ENCODE results near the gene MYCL. TPM values are rescaled to one million over a fixed set of nuclear protein-coding genes. Genes with fewer than 3 reads are reported as not detected.

Gene MYCL, protein sequence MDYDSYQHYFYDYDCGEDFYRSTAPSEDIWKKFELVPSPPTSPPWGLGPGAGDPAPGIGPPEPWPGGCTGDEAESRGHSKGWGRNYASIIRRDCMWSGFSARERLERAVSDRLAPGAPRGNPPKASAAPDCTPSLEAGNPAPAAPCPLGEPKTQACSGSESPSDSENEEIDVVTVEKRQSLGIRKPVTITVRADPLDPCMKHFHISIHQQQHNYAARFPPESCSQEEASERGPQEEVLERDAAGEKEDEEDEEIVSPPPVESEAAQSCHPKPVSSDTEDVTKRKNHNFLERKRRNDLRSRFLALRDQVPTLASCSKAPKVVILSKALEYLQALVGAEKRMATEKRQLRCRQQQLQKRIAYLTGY
- total RNA-seq (2021) (31.0 to 32.6 TPM (median 32.2 TPM) in 3 replicates), Bru-seq, nascent RNA (percentile 84 among the genes with signal in this experiment)
- long read RNA-seq, experiment 1, transcript MYCL-203 (3 exons, 3,256 nt): minor isoform, 62 of 159 reads
- long read RNA-seq, experiment 1, transcript MYCL-202 (2 exons, 1,688 nt): major isoform, 65 of 159 reads
- long read RNA-seq, experiment 1, transcript MYCL-201 (2 exons, 1,944 nt): minor isoform, 20 of 159 reads
- long read RNA-seq, experiment 1, partial matches to known transcripts: 1 of 159 reads
- long read RNA-seq, experiment 1, other reads (novel, unspliced or antisense): 11 of 159 reads
- long read RNA-seq, experiment 2, transcript MYCL-203 (3 exons, 3,256 nt): major isoform, 13 of 46 reads
- long read RNA-seq, experiment 2, transcript MYCL-202 (2 exons, 1,688 nt): major isoform, 13 of 46 reads
- long read RNA-seq, experiment 2, partial matches to known transcripts: 4 of 46 reads
- long read RNA-seq, experiment 2, other reads (novel, unspliced or antisense): 12 of 46 reads
- long read RNA-seq, experiment 3: 0 reads

DNA sequence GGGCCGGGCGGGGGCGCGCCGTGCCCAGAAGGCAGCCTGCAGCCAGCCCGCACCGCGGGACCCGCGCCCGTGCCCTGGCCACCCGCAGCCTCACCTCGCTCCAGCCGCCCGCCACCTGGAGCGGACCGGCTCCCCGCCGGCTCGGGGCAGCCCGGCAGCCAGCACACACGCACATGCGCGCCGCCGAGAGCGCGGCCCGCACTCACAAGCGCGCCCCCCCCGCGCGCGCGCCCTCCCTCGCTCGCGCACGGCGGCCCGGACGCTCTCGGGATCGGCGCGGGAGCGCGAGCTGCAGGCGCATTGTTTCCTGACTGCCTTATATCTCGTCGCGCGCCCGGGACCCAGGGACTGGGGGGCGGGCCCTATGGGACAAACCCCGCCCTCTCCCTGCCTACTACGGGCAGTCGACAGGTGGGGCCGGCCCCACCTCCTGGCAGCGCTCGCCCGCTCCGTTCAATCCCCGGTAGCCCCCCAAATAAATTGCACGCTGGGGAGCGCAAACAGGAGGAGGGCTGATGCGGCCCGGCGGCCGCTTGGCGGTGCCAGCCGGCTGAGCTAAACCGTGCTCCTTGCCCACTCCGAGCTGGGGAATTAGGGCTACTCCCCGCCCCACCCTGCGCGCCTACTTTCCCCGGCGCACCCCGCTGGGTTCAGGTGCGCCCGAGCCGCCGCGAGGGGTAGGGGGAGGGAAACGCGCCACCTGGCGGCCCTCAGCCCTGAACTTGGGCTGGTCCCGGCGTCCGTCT, at the start of gene MYCL:
Gene MYCL, minus strand, starts transcription at position 204 of the 746 bp plus-strand sequence. CDS start 483 bp downstream, outside the sequence.
- H3K4me3 Mint-ChIP-seq: peak within 1 kb of the TSS; percentile 86
- ATAC-seq (peak; percentile 81), DNase-seq (ENCODE audit: low spot score) (peak; percentile 97)
- no peaks in the 10 kb centered on the region for H3K9me3 Mint-ChIP-seq
- H3K27me3 Mint-ChIP-seq (ENCODE audit: low read depth): peaks cover 30% of the 10 kb centered on the region
- peaks cover 46% of the 10 kb centered on the region for H3K4me1 Mint-ChIP-seq
- POLR2A ChIA-PET: interaction anchor here (0.9 to 3.2 kb wide), 8 partner anchors 9 to 163 kb away, joined by 3 to 25 read pairs (median 4); partner anchors contain the start of genes PPIE and TRIT1
- CTCF ChIA-PET: interaction anchor here (0.5 to 4.3 kb wide), 53 partner anchors 8 to 437 kb away, joined by 3 to 98 read pairs (median 5); partner anchors contain the start of genes BMP8B, MFSD2A, PPIE and TRIT1
- H3K36me3 Mint-ChIP-seq: no peaks in the 10 kb centered on the region; the same call in 1 of the 2 replicates
- peak within 1 kb of the TSS; percentile 74; the same call in 1 of the 2 replicates for H3K27ac Mint-ChIP-seq
- no peak for TF ChIP-seq NFYB (CRISPR knock-in tag; conservative IDR thresholded peaks at IDR 0.05; ENCODE audit: low read depth)
- TF ChIP-seq, protein P1, sequence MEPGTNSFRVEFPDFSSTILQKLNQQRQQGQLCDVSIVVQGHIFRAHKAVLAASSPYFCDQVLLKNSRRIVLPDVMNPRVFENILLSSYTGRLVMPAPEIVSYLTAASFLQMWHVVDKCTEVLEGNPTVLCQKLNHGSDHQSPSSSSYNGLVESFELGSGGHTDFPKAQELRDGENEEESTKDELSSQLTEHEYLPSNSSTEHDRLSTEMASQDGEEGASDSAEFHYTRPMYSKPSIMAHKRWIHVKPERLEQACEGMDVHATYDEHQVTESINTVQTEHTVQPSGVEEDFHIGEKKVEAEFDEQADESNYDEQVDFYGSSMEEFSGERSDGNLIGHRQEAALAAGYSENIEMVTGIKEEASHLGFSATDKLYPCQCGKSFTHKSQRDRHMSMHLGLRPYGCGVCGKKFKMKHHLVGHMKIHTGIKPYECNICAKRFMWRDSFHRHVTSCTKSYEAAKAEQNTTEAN (CRISPR knock-in tag; IDR thresholded peaks at IDR 0.05): 0 out of 2 replicates have a peak, but pooled peaks have one; percentile 64
- TF ChIP-seq, protein P2, sequence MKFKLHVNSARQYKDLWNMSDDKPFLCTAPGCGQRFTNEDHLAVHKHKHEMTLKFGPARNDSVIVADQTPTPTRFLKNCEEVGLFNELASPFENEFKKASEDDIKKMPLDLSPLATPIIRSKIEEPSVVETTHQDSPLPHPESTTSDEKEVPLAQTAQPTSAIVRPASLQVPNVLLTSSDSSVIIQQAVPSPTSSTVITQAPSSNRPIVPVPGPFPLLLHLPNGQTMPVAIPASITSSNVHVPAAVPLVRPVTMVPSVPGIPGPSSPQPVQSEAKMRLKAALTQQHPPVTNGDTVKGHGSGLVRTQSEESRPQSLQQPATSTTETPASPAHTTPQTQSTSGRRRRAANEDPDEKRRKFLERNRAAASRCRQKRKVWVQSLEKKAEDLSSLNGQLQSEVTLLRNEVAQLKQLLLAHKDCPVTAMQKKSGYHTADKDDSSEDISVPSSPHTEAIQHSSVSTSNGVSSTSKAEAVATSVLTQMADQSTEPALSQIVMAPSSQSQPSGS (CRISPR knock-in tag; IDR thresholded peaks at IDR 0.05; ENCODE audit: borderline replicate concordance, low read depth): no peak
- TF ChIP-seq, protein P3, sequence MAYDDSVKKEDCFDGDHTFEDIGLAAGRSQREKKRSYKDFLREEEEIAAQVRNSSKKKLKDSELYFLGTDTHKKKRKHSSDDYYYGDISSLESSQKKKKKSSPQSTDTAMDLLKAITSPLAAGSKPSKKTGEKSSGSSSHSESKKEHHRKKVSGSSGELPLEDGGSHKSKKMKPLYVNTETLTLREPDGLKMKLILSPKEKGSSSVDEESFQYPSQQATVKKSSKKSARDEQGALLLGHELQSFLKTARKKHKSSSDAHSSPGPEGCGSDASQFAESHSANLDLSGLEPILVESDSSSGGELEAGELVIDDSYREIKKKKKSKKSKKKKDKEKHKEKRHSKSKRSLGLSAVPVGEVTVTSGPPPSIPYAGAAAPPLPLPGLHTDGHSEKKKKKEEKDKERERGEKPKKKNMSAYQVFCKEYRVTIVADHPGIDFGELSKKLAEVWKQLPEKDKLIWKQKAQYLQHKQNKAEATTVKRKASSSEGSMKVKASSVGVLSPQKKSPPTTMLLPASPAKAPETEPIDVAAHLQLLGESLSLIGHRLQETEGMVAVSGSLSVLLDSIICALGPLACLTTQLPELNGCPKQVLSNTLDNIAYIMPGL (CRISPR knock-in tag; IDR thresholded peaks at IDR 0.05): peak; percentile 93; the same call in 1 of the 2 replicates
- peak; percentile 25; the same call in 1 of the 2 replicates for TF ChIP-seq GABPB1 (CRISPR knock-in tag; IDR thresholded peaks at IDR 0.05)
- peak; percentile 87 for TF ChIP-seq ZNF423 (CRISPR knock-in tag; IDR thresholded peaks at IDR 0.05)
- TF ChIP-seq, protein P4, sequence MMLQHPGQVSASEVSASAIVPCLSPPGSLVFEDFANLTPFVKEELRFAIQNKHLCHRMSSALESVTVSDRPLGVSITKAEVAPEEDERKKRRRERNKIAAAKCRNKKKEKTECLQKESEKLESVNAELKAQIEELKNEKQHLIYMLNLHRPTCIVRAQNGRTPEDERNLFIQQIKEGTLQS (CRISPR knock-in tag; conservative IDR thresholded peaks at IDR 0.05): no peak
- TF ChIP-seq, protein P5, sequence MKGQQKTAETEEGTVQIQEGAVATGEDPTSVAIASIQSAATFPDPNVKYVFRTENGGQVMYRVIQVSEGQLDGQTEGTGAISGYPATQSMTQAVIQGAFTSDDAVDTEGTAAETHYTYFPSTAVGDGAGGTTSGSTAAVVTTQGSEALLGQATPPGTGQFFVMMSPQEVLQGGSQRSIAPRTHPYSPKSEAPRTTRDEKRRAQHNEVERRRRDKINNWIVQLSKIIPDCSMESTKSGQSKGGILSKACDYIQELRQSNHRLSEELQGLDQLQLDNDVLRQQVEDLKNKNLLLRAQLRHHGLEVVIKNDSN (CRISPR knock-in tag; IDR thresholded peaks at IDR 0.05): no peak
- TF ChIP-seq, protein P6, sequence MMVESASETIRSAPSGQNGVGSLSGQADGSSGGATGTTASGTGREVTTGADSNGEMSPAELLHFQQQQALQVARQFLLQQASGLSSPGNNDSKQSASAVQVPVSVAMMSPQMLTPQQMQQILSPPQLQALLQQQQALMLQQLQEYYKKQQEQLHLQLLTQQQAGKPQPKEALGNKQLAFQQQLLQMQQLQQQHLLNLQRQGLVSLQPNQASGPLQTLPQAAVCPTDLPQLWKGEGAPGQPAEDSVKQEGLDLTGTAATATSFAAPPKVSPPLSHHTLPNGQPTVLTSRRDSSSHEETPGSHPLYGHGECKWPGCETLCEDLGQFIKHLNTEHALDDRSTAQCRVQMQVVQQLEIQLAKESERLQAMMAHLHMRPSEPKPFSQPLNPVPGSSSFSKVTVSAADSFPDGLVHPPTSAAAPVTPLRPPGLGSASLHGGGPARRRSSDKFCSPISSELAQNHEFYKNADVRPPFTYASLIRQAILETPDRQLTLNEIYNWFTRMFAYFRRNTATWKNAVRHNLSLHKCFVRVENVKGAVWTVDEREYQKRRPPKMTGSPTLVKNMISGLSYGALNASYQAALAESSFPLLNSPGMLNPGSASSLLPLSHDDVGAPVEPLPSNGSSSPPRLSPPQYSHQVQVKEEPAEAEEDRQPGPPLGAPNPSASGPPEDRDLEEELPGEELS (CRISPR knock-in tag; IDR thresholded peaks at IDR 0.05): peak; percentile 57; the same call in 1 of the 2 replicates
- TF ChIP-seq SMAD4 (CRISPR knock-in tag; IDR thresholded peaks at IDR 0.05): 0 out of 2 replicates have a peak, but pooled peaks have one; percentile 59
- no peak for TF ChIP-seq NFE2L1 (CRISPR knock-in tag; IDR thresholded peaks at IDR 0.05)
- TF ChIP-seq GTF2I (CRISPR knock-in tag; conservative IDR thresholded peaks at IDR 0.05): no peak
- TF ChIP-seq, protein P7, sequence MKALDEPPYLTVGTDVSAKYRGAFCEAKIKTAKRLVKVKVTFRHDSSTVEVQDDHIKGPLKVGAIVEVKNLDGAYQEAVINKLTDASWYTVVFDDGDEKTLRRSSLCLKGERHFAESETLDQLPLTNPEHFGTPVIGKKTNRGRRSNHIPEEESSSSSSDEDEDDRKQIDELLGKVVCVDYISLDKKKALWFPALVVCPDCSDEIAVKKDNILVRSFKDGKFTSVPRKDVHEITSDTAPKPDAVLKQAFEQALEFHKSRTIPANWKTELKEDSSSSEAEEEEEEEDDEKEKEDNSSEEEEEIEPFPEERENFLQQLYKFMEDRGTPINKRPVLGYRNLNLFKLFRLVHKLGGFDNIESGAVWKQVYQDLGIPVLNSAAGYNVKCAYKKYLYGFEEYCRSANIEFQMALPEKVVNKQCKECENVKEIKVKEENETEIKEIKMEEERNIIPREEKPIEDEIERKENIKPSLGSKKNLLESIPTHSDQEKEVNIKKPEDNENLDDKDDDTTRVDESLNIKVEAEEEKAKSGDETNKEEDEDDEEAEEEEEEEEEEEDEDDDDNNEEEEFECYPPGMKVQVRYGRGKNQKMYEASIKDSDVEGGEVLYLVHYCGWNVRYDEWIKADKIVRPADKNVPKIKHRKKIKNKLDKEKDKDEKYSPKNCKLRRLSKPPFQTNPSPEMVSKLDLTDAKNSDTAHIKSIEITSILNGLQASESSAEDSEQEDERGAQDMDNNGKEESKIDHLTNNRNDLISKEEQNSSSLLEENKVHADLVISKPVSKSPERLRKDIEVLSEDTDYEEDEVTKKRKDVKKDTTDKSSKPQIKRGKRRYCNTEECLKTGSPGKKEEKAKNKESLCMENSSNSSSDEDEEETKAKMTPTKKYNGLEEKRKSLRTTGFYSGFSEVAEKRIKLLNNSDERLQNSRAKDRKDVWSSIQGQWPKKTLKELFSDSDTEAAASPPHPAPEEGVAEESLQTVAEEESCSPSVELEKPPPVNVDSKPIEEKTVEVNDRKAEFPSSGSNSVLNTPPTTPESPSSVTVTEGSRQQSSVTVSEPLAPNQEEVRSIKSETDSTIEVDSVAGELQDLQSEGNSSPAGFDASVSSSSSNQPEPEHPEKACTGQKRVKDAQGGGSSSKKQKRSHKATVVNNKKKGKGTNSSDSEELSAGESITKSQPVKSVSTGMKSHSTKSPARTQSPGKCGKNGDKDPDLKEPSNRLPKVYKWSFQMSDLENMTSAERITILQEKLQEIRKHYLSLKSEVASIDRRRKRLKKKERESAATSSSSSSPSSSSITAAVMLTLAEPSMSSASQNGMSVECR (CRISPR knock-in tag; IDR thresholded peaks at IDR 0.05; ENCODE audit: borderline replicate concordance): peak; percentile 85; the same call in 1 of the 2 replicates
- TF ChIP-seq ETV6 (CRISPR knock-in tag; IDR thresholded peaks at IDR 0.05): peak; percentile 78
- TF ChIP-seq FOXP1 (CRISPR knock-in tag; IDR thresholded peaks at IDR 0.05; ENCODE audit: borderline replicate concordance): peak; percentile 40; the same call in 1 of the 2 replicates
- TF ChIP-seq, protein P8, sequence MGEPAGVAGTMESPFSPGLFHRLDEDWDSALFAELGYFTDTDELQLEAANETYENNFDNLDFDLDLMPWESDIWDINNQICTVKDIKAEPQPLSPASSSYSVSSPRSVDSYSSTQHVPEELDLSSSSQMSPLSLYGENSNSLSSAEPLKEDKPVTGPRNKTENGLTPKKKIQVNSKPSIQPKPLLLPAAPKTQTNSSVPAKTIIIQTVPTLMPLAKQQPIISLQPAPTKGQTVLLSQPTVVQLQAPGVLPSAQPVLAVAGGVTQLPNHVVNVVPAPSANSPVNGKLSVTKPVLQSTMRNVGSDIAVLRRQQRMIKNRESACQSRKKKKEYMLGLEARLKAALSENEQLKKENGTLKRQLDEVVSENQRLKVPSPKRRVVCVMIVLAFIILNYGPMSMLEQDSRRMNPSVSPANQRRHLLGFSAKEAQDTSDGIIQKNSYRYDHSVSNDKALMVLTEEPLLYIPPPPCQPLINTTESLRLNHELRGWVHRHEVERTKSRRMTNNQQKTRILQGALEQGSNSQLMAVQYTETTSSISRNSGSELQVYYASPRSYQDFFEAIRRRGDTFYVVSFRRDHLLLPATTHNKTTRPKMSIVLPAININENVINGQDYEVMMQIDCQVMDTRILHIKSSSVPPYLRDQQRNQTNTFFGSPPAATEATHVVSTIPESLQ (CRISPR knock-in tag; IDR thresholded peaks at IDR 0.05): no peak
- TF ChIP-seq EMX1 (CRISPR knock-in tag; IDR thresholded peaks at IDR 0.05): peak; percentile 83; the same call in 1 of the 2 replicates
- TF ChIP-seq NR1H2 (CRISPR knock-in tag; IDR thresholded peaks at IDR 0.05): no peak
